Choroid plexus epithelial cell (primary cell): ENCODE results near the gene PTPRQ.
A peak's percentile ranks its signal among the peaks of the same experiment; 100 is the strongest.

Source experiments
- DNase-seq: peaks from one replicate; pipeline ENCODE4 v3.0.0-alpha.2; 2010; ENCODE audit warnings: low read depth
- H3K4me3 ChIP-seq: 2 replicates; pipeline ENCODE4 v1.5.1; 2011; ENCODE audit warnings: low read depth, mild to moderate bottlenecking, control low read depth, low read length, moderate library complexity
- TF ChIP-seq, protein P1 (sequence below): conservative IDR thresholded peaks from 2 replicates; pipeline ENCODE4 v1.5.1; 2011; ENCODE audit warnings: low read depth, mild to moderate bottlenecking, control low read depth, inconsistent platforms, low read length, moderate library complexity

PTPRQ gene

DNA sequence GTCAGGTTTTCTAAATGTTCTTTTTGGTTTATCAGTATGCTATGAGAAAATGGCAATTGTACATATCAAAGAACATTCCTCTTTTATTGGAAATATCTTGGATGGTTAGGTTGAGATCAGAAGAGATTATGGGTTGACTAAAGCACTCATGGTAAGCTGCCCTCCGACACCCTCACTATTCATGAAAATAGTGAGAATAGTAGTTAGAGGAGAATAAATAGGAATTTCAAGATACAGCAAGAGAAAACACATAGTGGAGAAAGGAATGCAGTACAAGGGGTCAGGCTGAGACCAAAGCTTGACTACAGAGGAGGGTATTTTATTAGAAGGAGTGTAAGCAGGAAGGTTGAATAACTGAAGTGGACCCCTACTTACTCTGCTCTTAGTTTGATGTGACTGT is 112.5 kb downstream of the PTPRQ start:
- DNase-seq: peak; percentile 63

DNA sequence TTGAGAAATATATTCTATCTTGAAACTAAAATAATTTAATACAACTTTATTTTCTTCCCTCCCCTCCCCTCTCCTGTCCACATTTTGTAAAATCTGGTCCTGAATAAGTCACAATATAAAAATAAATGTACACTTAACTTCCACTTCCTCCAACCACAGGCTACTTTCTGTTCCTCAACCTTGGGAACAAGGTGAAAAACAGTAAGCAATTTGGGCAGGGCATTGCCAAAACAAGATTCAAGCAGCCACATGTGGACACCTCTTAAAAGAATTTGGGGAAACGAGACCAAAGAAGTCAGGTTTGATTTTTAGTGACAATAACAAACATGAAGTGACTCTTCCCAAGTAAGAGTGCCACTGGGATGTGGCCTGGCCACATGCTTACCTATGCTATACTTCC is 115.7 kb downstream of the PTPRQ start:
- TF ChIP-seq, protein P1, sequence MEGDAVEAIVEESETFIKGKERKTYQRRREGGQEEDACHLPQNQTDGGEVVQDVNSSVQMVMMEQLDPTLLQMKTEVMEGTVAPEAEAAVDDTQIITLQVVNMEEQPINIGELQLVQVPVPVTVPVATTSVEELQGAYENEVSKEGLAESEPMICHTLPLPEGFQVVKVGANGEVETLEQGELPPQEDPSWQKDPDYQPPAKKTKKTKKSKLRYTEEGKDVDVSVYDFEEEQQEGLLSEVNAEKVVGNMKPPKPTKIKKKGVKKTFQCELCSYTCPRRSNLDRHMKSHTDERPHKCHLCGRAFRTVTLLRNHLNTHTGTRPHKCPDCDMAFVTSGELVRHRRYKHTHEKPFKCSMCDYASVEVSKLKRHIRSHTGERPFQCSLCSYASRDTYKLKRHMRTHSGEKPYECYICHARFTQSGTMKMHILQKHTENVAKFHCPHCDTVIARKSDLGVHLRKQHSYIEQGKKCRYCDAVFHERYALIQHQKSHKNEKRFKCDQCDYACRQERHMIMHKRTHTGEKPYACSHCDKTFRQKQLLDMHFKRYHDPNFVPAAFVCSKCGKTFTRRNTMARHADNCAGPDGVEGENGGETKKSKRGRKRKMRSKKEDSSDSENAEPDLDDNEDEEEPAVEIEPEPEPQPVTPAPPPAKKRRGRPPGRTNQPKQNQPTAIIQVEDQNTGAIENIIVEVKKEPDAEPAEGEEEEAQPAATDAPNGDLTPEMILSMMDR: no peak
- no peak overlapping the region for H3K4me3 ChIP-seq
- DNase-seq: no peak

More for the DNA sequence above, 112.5 kb downstream of the PTPRQ start:
- H3K4me3 ChIP-seq: no peak overlapping the region
- TF ChIP-seq, protein P1: no peak

DNA sequence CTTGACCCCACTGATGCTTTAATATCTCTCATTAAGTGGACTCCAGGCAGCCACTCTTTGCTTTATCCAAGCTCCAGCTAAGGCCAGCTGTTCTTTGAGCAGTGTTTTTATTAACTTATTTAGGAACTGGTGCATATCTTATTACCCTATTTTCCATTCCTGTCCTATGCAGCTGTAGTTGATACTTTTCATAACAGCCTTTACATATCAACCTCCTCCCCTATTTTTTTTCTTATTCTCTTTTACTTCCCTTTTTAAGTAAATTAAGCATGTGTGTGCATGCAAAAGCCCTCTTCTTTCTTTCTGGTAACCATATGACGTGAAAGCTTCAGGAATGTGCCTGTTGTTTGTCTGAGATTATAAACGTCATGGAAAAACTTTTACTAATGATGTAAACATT is 121.2 kb downstream of the PTPRQ start:
- TF ChIP-seq, protein P1: no peak
- DNase-seq: peak; percentile 84
- H3K4me3 ChIP-seq: no peak overlapping the region

DNA sequence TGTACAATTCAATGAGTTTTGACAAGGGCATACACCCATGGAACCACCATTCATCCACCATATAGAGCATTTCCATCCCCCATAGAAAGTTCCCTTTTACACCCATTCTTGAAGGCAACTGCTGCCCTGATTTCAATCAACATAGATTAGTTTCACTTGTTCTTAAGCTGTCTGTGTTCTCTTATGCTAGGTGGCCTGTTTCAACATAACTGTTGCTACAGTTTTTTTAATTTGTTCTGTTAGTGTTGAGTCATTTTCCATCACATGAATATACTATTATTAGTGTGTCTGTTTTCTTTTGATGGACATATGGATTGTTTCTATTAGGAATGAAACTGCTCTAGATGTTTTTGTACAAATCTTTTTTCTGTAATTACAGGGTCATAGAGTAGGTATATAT is 123.4 kb downstream of the PTPRQ start:
- peak; percentile 88 for DNase-seq
- no peak overlapping the region for H3K4me3 ChIP-seq
- TF ChIP-seq, protein P1: no peak

DNA sequence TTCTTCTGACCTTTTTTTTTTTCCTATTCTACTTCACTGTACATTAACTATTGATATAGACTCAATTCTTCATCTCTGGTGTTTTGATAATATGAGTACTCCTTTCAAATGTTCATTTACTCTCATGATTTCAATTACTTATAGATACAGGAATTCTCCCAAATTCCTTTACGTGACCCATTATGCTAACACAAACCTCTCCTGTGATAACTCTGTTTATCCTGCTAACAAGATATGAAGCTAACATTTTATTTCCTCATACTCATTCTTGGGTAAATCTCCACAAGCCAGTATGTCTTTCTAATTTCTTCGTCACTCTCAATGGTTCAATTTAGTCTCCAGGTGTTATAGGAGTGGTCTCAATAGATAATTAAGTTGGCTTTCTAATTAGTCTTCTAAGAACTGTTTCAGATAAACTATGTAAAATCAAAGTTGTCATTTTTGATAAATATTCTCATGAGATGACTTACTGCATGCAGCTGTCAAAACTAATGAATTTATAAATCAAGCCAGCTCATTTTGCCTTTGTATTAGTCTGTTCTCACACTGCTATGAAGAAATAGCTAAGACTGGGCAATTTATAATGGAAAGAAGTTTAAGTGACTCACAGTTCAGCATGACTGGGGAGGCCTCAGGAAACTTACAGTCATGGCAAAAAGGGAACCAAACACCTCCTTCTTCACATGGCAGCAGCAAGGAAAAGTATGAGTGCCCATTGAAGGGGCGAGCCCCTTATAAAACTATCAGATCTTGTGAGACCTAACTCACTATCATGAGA is 132.8 kb downstream of the PTPRQ start:
- no peak overlapping the region for H3K4me3 ChIP-seq
- TF ChIP-seq, protein P1: no peak

DNA sequence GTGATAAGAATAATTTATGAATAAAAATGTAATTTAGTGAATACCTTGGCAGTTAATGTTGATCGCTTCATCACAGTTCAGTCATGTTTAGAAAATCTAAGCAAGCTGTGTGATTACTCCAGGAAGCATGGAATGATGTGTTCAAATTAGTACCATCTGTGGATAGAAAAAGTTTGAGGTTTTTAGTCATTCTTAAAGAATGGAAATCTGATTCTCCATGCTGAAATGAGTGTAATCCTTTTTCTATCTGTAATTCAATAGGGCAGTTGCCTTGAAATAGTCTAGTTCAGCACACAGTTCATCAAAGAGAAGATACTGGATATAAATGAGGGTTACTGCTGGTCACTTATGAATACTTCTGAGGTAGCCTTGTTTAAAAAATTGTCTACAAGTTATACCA is 136.2 kb downstream of the PTPRQ start:
- DNase-seq: peak; percentile 94
- TF ChIP-seq, protein P1: no peak
- peak overlapping the region; percentile 27 for H3K4me3 ChIP-seq

More for the DNA sequence above, 132.8 kb downstream of the PTPRQ start:
- DNase-seq: peak; percentile 32

DNA sequence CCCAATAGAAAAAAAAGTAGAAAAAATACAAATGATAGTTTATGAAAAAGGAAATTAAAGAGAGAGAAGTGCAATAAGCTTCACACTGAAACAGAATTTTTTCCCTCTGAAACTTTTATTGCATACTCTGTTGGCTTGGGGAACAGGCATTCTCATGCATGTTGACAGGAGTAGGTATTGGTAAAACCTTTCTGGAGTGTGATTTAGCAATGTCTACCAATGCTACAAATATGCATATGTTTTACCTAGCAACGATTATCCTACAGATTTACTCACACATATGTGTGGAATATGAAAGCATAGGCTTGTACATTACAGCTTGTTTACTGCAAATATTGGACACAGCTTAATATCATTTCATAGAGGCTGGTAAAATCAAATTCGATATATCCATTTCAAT is 137.7 kb downstream of the PTPRQ start:
- TF ChIP-seq, protein P1: no peak
- no peak for DNase-seq
- no peak overlapping the region for H3K4me3 ChIP-seq
